NCI-H2029 (cell line): Measurements from ENCODE around the gene MPC2.
"Not testable (repeated sequence)": the region's sequence is repeated elsewhere in the genome, so short reads cannot be mapped to it uniquely, and the experiment has no call there.

Experiments
- DNase-seq: peaks from one replicate; lab custom pipeline; 2025; lab: John Stamatoyannopoulos, UW

The MPC2 gene

GRCh38 chr1:167905182-167905581 is 31.7 kb downstream of the MPC2 start:
- peak; percentile 8 for DNase-seq

GRCh38 chr1:167904652-167905130 is 32.2 kb downstream of the MPC2 start:
- DNase-seq = no peak

- DNase-seq = no peak
Observed at GRCh38 chr1:167900907-167901306, 36.0 kb downstream of the MPC2 start.

- DNase-seq = no peak
Observed at GRCh38 chr1:167899253-167899681, 37.6 kb downstream of the MPC2 start.

- no peak for DNase-seq
Observed at GRCh38 chr1:167898578-167899222, 38.2 kb downstream of the MPC2 start.

GRCh38 chr1:167893798-167894197 is 43.1 kb downstream of the MPC2 start:
- no peak for DNase-seq

- no peak for DNase-seq
Observed at GRCh38 chr1:167890400-167890799, 46.5 kb downstream of the MPC2 start.

- DNase-seq = not testable (repeated sequence)
Observed at GRCh38 chr1:167887187-167887586, 49.7 kb downstream of the MPC2 start.

GRCh38 chr1:167882376-167882775 is 54.5 kb downstream of the MPC2 start:
- no peak for DNase-seq

- no peak for DNase-seq
Observed at GRCh38 chr1:167881786-167882185, 55.1 kb downstream of the MPC2 start.

- DNase-seq = no peak
Observed at GRCh38 chr1:167881069-167881468, 55.8 kb downstream of the MPC2 start.

GRCh38 chr1:167880580-167881021 is 56.3 kb downstream of the MPC2 start:
- no peak for DNase-seq

GRCh38 chr1:167879508-167879907 is 57.4 kb downstream of the MPC2 start:
- no peak for DNase-seq

- DNase-seq = no peak
Observed at GRCh38 chr1:167878372-167879160, 58.3 kb downstream of the MPC2 start.

GRCh38 chr1:167876597-167877175 is 60.2 kb downstream of the MPC2 start:
- DNase-seq = no peak

- no peak for DNase-seq
Observed at GRCh38 chr1:167871331-167871730, 65.5 kb downstream of the MPC2 start.

GRCh38 chr1:167869157-167870001 is 67.5 kb downstream of the MPC2 start:
- not testable (repeated sequence) for DNase-seq

GRCh38 chr1:167866739-167867414 is 70.0 kb downstream of the MPC2 start:
- not testable (repeated sequence) for DNase-seq
